GM19025 (cell line): ENCODE results near the gene SOS2.

ENCODE experiments used
- ATAC-seq: cut with Tn5 transposase; IDR thresholded peaks from one replicate; pipeline ENCODE4 v1.9.1; 2021; ENCODE audit warnings: mild to moderate bottlenecking, low read depth, moderate library complexity; ENCODE audit not compliant: unreplicated experiment

The SOS2 gene

GRCh38 chr14:50121486-50121885 lies 109.9 kb downstream of the SOS2 start:
- no peak for ATAC-seq

DNA sequence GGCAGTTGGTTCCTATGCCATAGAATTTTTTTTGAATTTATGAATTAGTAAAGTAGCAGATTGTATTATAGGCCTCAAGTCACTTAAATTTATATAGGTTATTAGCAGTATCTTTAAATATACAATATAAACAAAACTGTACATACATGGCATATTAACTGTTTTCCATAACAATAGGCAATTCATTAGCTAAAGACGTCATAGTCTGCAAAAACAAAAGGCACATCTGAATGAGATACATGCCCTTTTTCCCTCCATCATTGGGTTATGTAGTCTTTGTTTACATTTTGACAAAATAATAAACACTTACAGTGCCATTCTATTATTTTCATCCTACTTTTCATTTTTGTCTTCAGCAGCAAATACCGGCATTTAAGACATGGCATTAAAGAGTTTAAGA lies 113.9 kb downstream of the SOS2 start:
- ATAC-seq = no peak

DNA sequence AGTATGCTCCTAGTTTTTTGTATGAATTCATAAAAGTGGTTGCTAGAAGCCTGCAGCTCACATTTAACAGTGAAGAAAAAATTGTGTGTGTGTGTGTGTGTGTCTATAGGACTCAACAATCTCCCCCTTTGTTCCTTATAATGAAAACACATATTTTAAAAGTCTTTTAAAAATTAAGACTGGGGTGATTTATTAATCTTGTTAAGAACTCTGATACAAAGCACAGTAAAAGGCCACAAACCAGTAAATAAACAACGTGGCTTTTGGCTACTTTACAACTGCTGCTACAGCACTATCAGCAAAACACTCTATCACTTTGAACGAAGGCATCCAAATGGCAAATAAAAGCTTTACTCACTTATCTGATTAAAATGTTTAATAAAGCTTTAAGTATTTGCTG lies 114.4 kb downstream of the SOS2 start:
- ATAC-seq = no peak

DNA sequence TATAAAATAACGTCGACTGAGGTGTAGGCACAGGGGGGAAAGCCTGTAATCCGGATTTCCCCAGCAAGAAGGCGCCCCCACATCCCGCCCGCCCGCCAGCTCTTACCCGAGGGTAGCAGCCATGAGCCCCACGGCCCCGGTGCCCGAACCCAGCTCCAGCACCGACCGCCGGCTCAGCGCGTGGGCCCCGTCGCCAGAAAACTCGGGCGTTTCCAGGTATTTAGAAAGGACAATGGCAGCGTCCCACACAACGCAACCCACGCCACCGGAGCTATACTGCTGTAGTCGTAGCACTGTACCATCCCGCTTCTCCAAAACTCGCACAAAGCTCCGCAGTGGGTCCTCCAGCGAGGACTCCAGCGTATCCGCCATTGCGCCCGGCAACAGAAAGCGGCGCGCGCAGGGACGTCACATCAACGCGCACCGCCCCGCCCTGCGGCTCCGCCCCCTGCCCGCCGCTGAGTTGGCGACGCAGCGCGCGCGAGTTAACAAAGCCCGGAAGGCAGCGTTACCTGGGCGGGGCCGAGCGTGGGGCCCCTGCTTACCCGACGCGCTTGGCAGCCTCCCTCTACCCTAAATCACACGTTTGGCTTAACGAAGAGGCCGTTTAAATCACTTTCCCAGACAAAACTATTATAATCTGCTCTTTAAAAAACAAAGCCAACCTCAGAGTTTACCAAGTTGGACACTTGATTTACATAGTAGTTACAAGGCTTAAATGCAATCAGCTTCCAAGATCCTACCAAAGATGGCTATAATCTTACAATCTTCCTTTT lies 115.0 kb downstream of the SOS2 start, which contains the start of gene VCPKMT:
VCPKMT (minus strand) TSS at position 392 of the 776 bp plus-strand sequence; CDS start at position 372, 20 bp downstream.
- peak; percentile 99 for ATAC-seq

- ATAC-seq = no peak
Measured at GRCh38 chr14:50113381-50114035, 117.9 kb downstream of the SOS2 start.

DNA sequence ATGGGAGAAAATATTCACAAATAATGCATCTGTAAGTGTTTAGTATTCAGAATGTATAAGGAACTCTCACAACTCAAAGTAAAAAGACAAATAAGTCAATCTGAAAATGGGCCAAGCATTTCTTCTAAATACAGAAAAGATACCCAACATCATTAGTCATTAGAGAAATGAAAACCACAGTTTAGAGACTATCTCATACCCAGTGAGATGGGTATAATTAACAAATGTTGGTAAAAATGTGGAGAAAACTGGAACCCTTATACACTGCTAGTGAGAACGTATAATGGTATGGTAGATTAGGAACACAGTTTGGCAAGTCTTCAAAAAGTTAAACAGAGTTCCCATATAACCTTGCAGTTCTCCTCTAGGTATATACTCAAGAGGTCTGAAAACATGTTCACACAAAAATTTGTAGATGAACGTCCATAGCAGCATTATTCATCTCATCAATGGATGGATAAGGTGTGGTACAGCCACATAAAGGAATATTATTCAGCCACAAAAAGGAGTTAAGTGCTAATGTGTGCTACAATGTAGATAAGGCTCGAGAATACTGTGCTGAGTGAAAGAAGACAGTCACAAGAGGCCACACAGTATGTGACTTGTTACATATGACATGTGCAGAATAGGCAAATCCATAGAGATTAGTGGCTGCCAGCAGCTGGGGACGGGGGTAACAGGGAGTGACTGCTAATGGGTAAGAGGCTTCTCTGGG lies 120.9 kb downstream of the SOS2 start:
- ATAC-seq = no peak

DNA sequence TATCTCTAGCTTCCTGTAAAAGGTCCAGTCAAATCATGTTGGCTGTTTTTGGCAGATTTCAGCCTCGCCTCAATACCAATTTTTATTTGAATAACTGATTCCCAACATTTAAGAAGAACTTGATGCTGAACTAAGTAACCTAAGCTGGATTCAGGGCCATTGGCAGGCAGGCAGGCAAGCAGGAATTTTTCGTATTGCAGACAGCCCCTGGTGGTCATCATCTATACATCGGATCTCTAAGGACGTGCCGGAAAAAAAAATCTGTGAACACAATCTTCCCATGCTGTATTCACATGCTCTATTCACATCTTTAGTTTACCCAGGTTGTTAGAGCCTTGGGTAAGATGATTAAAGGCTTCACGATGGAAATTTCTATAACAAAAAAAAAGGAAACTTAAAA lies 122.0 kb downstream of the SOS2 start:
- no peak for ATAC-seq

GRCh38 chr14:50107850-50108249 lies 123.5 kb downstream of the SOS2 start:
- ATAC-seq = no peak

- no peak for ATAC-seq
Measured at GRCh38 chr14:50106178-50106577, 125.2 kb downstream of the SOS2 start.

GRCh38 chr14:50103558-50103957 lies 127.8 kb downstream of the SOS2 start:
- ATAC-seq = no peak

GRCh38 chr14:50101417-50101816 lies 130.0 kb downstream of the SOS2 start:
- ATAC-seq = no peak

GRCh38 chr14:50100805-50101204 lies 130.6 kb downstream of the SOS2 start:
- ATAC-seq = no peak

DNA sequence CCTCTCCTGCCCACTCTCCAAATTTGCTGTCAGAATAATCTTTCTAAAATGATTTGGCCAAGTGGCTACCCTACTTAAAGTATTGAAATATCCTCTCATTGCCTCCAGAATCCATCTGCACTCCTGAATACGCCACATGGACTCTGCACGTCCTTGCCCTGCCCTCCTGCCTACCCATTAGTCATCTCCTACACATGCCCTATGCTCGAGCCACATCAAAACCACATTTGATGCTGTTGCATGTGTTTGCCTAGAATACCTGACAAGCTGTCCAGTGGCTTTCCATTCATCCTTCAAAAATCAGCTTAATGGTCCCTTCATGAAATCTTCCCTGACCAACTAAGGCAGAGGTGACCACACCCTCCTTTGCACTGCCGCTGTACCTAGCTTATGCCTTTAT lies 132.0 kb downstream of the SOS2 start:
- ATAC-seq = no peak

GRCh38 chr14:50095895-50096294 lies 135.5 kb downstream of the SOS2 start:
- no peak for ATAC-seq

GRCh38 chr14:50094056-50094755 lies 137.2 kb downstream of the SOS2 start:
- no peak for ATAC-seq

- ATAC-seq = no peak
Measured at GRCh38 chr14:50093496-50093895, 137.9 kb downstream of the SOS2 start.

- ATAC-seq = no peak
Measured at GRCh38 chr14:50092006-50092555, 139.3 kb downstream of the SOS2 start.

- ATAC-seq = no peak
Measured at GRCh38 chr14:50091240-50091913, 140.0 kb downstream of the SOS2 start.

DNA sequence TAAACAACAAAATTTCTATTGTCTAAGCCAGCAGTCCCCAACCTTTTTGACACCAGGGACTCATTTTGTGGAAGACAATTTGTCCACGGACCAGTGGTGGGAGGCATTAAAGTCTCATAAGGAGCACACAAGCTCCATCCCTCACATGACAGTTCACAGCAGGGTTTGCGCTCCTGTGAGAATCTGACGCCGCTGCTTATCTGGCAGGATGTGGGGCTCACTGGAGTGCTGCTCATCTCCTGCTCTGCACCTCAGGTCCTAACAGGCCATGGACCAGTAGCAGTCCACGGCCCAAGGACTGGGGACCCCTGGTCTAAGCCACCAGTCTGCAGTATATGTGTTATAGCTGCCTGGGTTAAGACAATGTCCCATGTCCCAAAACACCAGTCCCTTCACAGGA lies 142.2 kb downstream of the SOS2 start:
- no peak for ATAC-seq

DNA sequence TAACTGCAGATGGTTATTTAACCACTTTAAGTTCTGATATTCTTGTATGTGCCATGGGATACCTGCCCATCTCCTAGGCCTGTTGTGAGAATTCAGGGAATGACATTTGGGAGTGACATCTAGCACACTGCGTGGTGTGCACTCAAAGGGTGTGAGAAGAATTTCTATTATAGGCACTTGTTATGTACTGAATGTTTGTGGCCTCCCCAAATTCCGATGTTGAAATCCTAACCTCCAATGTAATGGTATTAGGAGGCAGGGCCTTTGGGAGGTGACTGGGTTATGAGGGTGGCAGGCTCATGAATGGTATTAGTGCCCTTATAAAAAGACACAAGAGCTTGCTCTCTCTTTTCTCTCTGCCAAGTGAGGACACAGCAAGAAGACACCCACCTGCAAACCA lies 142.6 kb downstream of the SOS2 start:
- ATAC-seq = no peak
